ENCODE results near the gene EPHB1.

- TF ChIP-seq CTCF (IDR thresholded peaks at IDR 0.05; ENCODE audit: insufficient read depth, low read length) (no peak), REST (IDR thresholded peaks at IDR 0.05; ENCODE audit: insufficient replicate concordance, low read depth) (no peak), SPI1 (IDR thresholded peaks at IDR 0.05; ENCODE audit: borderline replicate concordance, low read depth) (no peak)
These were observed 423.7 kb downstream of the EPHB1 start for GRCh38 chr3:135218782-135219181.
